HG02938 (cell line): Measurements from ENCODE around the gene PNLIPRP2.

Experiments
- ATAC-seq: cut with Tn5 transposase; IDR thresholded peaks from one replicate; pipeline ENCODE4 v1.9.1; 2021; ENCODE audit warnings: mild to moderate bottlenecking, moderate library complexity; ENCODE audit not compliant: unreplicated experiment

Gene PNLIPRP2

GRCh38 chr10:116620423-116621400 is at the start of gene PNLIPRP2:
TSS of gene PNLIPRP2 (plus strand) at chr10:116620953.
- no peak for ATAC-seq

- ATAC-seq: no peak
These were observed 46.0 kb upstream of the PNLIPRP2 start for GRCh38 chr10:116574797-116575196.

- no peak for ATAC-seq
These were observed 32.7 kb upstream of the PNLIPRP2 start for GRCh38 chr10:116587878-116588591.

- no peak for ATAC-seq
These were observed 31.8 kb upstream of the PNLIPRP2 start for GRCh38 chr10:116588995-116589394.

GRCh38 chr10:116589926-116590325 is 30.8 kb upstream of the PNLIPRP2 start:
- no peak for ATAC-seq

GRCh38 chr10:116590590-116591444 is 29.9 kb upstream of the PNLIPRP2 start, which contains the start of gene PNLIPRP1:
TSS of gene PNLIPRP1 (plus strand) at chr10:116590959. CDS start at chr10:116591130, 171 bp downstream.
- ATAC-seq: no peak

GRCh38 chr10:116593139-116593740 is 27.5 kb upstream of the PNLIPRP2 start:
- ATAC-seq: no peak

GRCh38 chr10:116594525-116595035 is 26.2 kb upstream of the PNLIPRP2 start:
- ATAC-seq: no peak

- ATAC-seq: no peak
These were observed 24.7 kb upstream of the PNLIPRP2 start for GRCh38 chr10:116596062-116596461.

- no peak for ATAC-seq
These were observed 23.2 kb upstream of the PNLIPRP2 start for GRCh38 chr10:116597543-116597942.

GRCh38 chr10:116598329-116598728 is 22.4 kb upstream of the PNLIPRP2 start:
- ATAC-seq: no peak

GRCh38 chr10:116599991-116600390 is 20.8 kb upstream of the PNLIPRP2 start:
- no peak for ATAC-seq

- no peak for ATAC-seq
These were observed 17.9 kb upstream of the PNLIPRP2 start for GRCh38 chr10:116602648-116603400.

GRCh38 chr10:116606061-116606483 is 14.7 kb upstream of the PNLIPRP2 start:
- no peak for ATAC-seq

GRCh38 chr10:116607336-116607735 is 13.4 kb upstream of the PNLIPRP2 start:
- no peak for ATAC-seq

GRCh38 chr10:116608686-116609594 is 11.8 kb upstream of the PNLIPRP2 start:
- ATAC-seq: no peak

GRCh38 chr10:116610443-116611152 is 10.2 kb upstream of the PNLIPRP2 start:
- ATAC-seq: no peak

GRCh38 chr10:116611153-116611545 is 9.6 kb upstream of the PNLIPRP2 start:
- no peak for ATAC-seq
